Adipose tissue (tissue), 3 donors: ENCODE data around the gene PNMA8B. TPM values are rescaled to one million over a fixed set of nuclear protein-coding genes. Genes with fewer than 3 reads are reported as not detected.

Experiments used
- H3K27ac ChIP-seq: one replicate; pipeline ENCODE4 v1.5.1; 2013; ENCODE audit warnings: low read depth, low read length
- WGBS, 3 donors: extraction: QIAGEN DNeasy Blood & Tissue Kit; methylation state at CpG; one replicate each; pipeline ENCODE4 v1.1.7; 2013; 5-methylcytosine and 5-hydroxymethylcytosine counted together
- polyA plus RNA-seq, 3 donors: library from polyadenylated mRNA; stranded (reverse); fragments of 200-250 nt; gene quantifications; one replicate each; pipeline ENCODE4 v1.2.3, GENCODE V29; 2013
- donor health status: healthy with polysubstance abuse.
- donor health status: Bipolar disorder and iron deficiency.
- donor health status: healthy.

Gene PNMA8B
- polyA plus RNA-seq, 3 donors: 0.79 to 1.9 (median 0.85) TPM

DNA sequence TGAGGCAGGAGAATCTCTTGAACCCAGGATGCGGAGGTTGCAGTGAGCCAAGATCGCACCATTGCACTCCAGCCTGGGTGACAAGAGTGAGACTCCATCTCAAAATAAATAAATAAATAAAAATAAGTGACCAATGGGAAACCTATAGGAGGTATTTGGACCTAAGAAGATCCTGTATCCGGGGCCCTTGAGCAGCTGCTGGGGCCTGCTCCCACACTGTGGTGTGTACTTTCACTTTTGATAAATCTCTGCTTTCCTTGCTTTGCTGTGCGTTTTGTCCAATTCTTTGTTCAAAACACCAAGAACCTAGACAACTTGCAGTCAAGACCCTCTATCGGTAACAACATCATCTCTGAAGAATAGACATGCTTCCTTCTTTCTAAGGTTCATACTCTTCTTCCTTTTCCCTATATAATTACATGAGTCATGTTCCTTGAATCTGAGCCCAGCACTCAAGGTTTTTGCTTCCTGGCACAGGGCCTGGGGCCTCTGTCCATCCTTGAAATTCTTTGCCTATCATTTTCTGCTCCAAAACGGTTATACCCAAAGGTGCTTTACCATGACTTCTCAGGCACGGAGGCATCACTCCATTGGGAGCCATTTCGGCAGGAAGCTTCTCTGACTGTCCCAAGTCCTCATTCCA lies 52.7 kb downstream of the PNMA8B start:
- H3K27ac ChIP-seq: no peak overlapping the region
- 46 to 53% (median 47%) methylated on average over 8 of the region's 8 CpGs for WGBS, 3 donors

GRCh38 chr19:46441866-46442265 lies 53.8 kb downstream of the PNMA8B start:
- 9 to 64% (median 50%) methylated on average over 1 of the region's 1 CpG for WGBS, 3 donors
- H3K27ac ChIP-seq: no peak overlapping the region

Other genes with a start within 250 kb of the PNMA8B start
- gene HIF3A, start 198.8 kb downstream of the PNMA8B start, polyA plus RNA-seq: 10 to 100 TPM in 2 of 3 donors, 1 to 10 TPM in 1; 9.5 to 99.1 (median 25.0) TPM
- gene PPP5C, start 148.8 kb downstream of the PNMA8B start, polyA plus RNA-seq: 10 to 100 TPM; 22.2 to 38.3 (median 28.1) TPM
- 1 to 10 TPM; 1.1 to 8.9 (median 8.0) TPM for gene CCDC8, start 82.3 kb downstream of the PNMA8B start, polyA plus RNA-seq
- under 1 TPM in 1 of 3 donors, not detected in 2; 0.03 TPM for gene PNMA8C, start 66.9 kb downstream of the PNMA8B start, polyA plus RNA-seq
- gene PNMA8A, start 24.3 kb downstream of the PNMA8B start, polyA plus RNA-seq: 1 to 10 TPM in 2 of 3 donors, under 1 TPM in 1; 0.13 to 3.7 (median 2.2) TPM
- gene CALM3, start 105.5 kb upstream of the PNMA8B start, polyA plus RNA-seq: 100 to 1,000 TPM in 2 of 3 donors, 10 to 100 TPM in 1; 83.9 to 276 (median 115) TPM
- 1 to 10 TPM; 2.0 to 7.1 (median 3.5) TPM for gene PTGIR, start 129.2 kb upstream of the PNMA8B start, polyA plus RNA-seq
- gene GNG8, start 140.3 kb upstream of the PNMA8B start, polyA plus RNA-seq: not detected
- gene DACT3, start 165.3 kb upstream of the PNMA8B start, polyA plus RNA-seq: 1 to 10 TPM in 2 of 3 donors, under 1 TPM in 1; 0.41 to 3.6 (median 1.3) TPM
- gene PRKD2, start 221.2 kb upstream of the PNMA8B start, polyA plus RNA-seq: 10 to 100 TPM; 20.4 to 41.5 (median 26.7) TPM